ENCODE data around the gene NUDT19.

- TF ChIP-seq ZNF335 (tag by site-specific recombination; conservative IDR thresholded peaks at IDR 0.05) (no peak), BCL6B (tag by site-specific recombination; IDR thresholded peaks at IDR 0.05) (no peak), ZNF280C (tag by site-specific recombination; IDR thresholded peaks at IDR 0.05) (no peak), CTCF (tag by site-specific recombination; IDR thresholded peaks at IDR 0.05) (no peak), ZBTB7A (tag by site-specific recombination; IDR thresholded peaks at IDR 0.05; ENCODE audit: low read depth) (no peak), ZBTB49 (tag by site-specific recombination; IDR thresholded peaks at IDR 0.05; ENCODE audit: low read depth) (no peak), ZNF292 (tag by site-specific recombination; IDR thresholded peaks at IDR 0.05; ENCODE audit: borderline replicate concordance, low read depth) (no peak), ZNF792 (tag by site-specific recombination; IDR thresholded peaks at IDR 0.05) (no peak)
Observed at GRCh38 chr19:32652894-32653598, 38.6 kb upstream of the NUDT19 start.

Measured in HEK293 (cell line).